ENCODE results near the gene C2CD3.
"Not testable (repeated sequence)": the region's sequence is repeated elsewhere in the genome, so short reads cannot be mapped to it uniquely, and the experiment has no call there.

The C2CD3 gene

DNA sequence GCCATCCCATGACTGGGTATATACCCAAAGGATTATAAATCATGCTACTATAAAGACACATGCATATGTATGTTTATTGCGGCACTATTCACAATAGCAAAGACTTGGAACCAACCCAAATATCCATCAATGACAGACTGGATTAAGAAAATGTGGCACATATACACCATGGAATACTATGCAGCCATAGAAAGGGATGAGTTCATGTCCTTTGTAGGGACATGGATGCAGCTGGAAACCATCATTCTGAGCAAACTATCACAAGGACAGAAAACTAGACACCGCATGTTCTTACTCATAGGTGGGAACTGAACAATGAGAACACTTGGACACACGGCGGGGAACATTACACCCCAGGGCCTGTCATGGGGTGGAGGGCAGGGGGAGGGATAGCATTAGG, 86.9 kb downstream of the C2CD3 start:
- DNase-seq (ENCODE audit: low read depth, low spot score) = not testable (repeated sequence)

DNA sequence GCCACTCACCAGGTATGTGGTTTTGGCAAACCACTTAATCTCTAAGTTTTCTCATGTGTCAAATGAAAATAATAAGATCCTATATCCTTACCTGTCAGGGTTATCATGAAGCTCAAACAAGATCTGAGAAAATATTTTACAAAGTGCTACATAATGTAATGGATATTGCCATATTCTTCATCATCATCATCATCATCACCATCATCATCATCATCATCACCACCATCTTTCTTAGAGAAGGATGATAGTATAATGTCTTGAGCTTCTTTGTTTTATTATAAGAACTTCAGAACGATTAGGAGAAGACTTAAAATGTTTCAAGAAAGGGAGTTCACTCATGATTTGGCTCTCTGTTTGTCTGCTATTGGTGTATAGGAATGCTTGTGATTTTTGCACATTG, 89.4 kb downstream of the C2CD3 start:
- DNase-seq (ENCODE audit: low read depth, low spot score) = no peak
- H3K4me3 ChIP-seq (ENCODE audit: low read length) = no peak overlapping the region

More for the DNA sequence above, 86.9 kb downstream of the C2CD3 start:
- not testable (repeated sequence) for H3K4me3 ChIP-seq (ENCODE audit: low read length)

DNA sequence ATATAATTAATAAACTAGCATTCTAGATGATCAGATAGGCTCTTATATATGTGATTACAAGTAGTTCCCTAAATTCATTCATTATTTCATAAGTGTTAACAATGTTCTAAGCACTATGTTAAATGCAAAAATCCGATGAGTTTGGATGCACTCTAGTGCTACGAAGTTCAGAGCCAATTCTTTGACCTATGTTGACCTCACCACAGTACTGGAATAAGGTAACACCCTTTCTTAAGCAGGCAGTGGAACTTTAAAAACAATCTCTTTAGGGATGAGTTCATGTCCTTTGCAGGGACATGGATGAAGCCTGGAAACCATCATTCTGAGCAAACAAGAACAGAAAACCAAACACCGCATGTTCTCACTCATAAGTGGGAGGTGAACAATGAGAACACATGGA, 93.6 kb downstream of the C2CD3 start:
- DNase-seq (ENCODE audit: low read depth, low spot score) = no peak
- no peak overlapping the region for H3K4me3 ChIP-seq (ENCODE audit: low read length)

DNA sequence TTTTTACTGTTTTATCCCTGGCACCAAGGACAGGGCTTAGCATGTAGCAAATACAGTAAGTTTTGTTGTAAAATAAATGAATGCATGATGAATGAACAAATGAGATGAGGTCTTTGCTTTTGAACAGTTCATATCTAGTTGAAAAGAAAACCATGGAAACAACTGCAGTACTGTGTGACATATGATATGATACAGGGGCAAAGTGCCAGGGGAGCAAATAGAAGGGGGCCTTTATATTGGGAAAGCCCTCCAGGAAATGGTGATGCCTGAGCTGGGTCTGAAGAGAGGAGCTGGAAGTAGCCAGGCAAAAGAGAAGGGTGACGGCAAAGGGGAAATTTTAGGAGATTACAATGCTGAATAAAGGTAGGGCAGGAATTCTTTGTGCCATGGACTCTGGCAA, 98.1 kb downstream of the C2CD3 start:
- no peak overlapping the region for H3K4me3 ChIP-seq (ENCODE audit: low read length)
- no peak for DNase-seq (ENCODE audit: low read depth, low spot score)

DNA sequence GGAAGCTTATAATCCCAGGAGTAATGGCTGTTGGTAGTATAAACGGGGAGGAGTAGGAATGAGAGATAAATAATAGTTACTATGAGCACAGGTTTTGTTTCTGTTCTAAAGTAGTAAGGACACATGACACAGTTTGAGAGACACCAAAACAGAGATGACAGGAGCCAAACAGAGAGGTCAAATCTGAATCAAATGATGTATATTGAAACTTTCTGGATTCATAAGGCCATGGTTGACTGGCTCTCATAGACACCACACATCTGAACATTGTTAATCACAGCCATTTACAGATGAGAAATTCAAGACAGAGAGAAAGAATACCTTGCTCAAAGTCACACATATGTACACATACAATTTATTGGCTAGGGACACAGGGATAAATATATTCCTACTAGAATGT, 98.5 kb downstream of the C2CD3 start:
- DNase-seq (ENCODE audit: low read depth, low spot score) = no peak
- H3K4me3 ChIP-seq (ENCODE audit: low read length) = no peak overlapping the region

DNA sequence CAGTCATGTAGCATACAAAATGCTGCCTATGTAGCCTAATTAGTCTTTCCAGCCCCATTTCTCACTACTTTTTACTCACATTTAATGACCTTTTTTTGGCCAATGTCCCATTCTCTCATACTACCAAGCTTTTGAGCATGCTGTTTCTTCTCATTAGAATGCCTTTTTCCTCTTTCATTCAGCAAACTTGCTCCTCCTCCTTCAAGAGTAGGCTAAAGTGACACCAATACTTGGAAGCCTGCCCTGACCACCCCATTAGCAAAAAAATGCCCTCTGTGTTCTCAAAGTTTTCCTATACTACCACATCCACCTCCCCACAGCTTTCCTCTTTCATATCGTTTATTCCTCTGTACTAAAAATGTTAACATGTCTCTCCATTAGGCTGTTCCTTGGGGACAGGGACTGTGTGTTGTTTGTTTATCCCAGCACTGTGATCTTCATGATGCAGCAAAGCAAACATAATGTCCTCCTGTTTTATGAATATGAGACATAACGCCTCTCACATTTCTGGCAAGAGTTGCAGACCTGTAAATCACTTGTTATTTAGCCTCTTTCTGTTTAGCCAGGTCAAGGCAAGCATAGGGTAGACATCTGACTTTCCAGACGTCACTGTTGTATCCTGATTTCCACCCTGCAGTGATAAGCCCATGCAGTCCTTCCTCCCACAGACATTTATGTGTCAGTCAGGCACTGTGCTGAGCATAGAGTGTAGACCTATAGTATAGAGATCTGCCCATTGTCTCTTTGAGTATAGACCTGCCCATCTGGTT, 99.9 kb downstream of the C2CD3 start:
- no peak for DNase-seq (ENCODE audit: low read depth, low spot score)

DNA sequence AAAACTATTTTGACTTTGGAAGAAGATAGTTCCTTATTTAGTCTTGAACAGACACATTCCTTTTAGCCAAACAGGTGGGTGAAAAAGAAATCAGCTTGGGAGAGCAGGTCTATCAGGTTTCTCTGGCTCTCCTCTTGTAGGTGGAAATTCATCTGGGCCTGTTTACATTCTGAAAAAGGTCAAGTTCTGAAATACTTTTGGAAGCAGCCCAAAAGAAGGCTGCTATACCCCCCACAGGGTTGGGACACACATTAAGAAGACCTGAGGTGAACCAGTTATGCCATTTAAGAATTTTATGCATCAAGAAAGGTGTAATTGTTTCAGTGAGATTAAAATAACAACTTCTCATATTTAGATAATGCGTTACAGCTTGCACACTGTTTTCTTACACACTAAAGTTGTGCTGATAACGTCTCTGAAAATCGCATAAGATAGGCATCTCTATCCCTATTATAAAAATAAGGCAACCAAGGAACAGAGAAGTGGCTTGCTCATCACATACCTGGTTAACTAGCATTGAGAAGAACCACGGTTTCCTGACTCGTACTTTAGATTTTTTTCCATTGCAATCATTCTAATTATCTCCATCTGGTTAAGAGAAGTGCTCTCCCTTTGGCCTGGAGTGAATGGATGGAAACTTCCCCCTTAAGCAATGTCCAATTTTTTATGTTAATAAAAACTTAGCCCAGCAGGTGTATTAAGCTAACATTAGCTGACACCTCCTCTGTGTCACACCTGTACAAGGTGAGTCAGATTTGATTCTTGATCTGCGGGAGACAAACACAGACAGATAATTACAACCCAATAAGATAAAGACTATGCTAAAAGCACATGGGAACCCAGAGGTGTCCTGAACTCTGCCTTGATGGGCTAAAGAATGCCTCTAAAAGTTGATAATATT, 101.4 kb downstream of the C2CD3 start:
- DNase-seq (ENCODE audit: low read depth, low spot score) = no peak
- no peak overlapping the region for H3K4me3 ChIP-seq (ENCODE audit: low read length)

More for the DNA sequence above, 99.9 kb downstream of the C2CD3 start:
- no peak overlapping the region for H3K4me3 ChIP-seq (ENCODE audit: low read length)

DNA sequence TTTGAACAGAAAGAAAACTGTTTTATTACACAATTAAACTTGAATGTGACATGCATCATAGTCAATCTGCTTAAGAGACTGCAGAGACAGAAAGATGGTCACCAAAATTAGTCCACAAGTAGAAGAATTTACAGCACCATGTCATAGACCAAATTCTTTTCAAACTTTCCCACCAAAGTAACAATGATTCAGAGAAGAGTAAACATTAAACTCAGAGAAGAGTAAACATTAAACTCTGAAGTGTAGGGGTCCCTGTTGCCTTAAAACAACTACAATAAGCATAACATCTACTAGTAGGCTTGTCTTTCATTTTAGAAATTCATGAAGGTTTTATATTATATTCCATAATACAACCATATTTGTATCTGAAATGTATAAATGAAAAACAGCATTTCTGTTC, 104.1 kb downstream of the C2CD3 start:
- DNase-seq (ENCODE audit: low read depth, low spot score); H3K4me3 ChIP-seq (ENCODE audit: low read length): not testable (repeated sequence)

DNA sequence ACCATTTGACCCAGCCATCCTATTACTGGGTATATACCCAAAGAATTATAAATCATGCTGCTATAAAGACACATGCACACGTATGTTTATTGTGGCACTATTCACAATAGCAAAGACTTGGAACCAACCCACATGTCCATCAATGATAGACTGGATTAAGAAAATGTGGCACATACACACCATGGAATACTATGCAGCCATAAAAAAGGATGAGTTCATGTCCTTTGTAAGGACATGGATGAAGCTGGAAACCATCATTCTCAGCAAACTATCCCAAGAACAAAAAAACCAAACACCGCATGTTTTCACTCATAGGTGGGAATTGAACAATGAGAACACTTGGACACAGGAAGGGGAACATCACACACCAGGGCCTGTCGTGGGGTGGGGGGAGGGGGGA, 105.3 kb downstream of the C2CD3 start:
- not testable (repeated sequence) for DNase-seq (ENCODE audit: low read depth, low spot score); H3K4me3 ChIP-seq (ENCODE audit: low read length)

DNA sequence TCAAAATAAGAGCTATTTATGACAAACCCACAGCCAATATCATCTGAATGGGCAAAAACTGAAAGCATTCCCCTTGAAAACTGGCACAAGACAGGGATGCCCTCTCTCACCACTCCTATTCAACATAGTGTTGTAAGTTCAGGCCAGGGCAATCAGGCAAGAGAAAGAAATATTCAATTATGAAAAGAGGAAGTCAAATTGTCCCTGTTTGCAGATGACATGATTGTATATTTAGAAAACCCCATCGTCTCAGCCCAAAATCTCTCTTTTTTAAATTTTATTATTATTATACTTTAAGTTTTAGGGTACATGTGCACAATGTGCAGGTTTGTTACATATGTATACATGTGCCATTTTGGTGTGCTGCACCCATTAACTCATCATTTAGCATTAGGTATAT, 107.2 kb downstream of the C2CD3 start:
- not testable (repeated sequence) for DNase-seq (ENCODE audit: low read depth, low spot score); H3K4me3 ChIP-seq (ENCODE audit: low read length)

DNA sequence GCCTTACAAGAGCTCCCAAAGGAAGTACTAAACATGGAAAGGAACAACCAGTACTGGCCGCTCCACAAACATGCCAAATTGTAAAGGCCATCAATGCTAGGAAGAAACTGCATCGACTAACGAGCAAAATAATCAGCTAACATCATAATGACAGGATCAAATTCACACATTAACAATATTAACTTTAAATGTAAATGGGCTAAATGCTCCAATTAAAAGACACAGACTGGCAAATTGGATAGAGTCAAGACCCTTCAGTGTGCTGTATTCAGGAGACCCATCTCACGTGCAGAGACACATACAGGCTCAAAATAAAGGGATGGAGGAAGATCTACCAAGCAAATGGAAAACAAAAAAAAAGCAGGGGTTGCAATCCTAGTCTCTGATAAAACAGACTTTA, 109.2 kb downstream of the C2CD3 start:
- not testable (repeated sequence) for H3K4me3 ChIP-seq (ENCODE audit: low read length); DNase-seq (ENCODE audit: low read depth, low spot score)

DNA sequence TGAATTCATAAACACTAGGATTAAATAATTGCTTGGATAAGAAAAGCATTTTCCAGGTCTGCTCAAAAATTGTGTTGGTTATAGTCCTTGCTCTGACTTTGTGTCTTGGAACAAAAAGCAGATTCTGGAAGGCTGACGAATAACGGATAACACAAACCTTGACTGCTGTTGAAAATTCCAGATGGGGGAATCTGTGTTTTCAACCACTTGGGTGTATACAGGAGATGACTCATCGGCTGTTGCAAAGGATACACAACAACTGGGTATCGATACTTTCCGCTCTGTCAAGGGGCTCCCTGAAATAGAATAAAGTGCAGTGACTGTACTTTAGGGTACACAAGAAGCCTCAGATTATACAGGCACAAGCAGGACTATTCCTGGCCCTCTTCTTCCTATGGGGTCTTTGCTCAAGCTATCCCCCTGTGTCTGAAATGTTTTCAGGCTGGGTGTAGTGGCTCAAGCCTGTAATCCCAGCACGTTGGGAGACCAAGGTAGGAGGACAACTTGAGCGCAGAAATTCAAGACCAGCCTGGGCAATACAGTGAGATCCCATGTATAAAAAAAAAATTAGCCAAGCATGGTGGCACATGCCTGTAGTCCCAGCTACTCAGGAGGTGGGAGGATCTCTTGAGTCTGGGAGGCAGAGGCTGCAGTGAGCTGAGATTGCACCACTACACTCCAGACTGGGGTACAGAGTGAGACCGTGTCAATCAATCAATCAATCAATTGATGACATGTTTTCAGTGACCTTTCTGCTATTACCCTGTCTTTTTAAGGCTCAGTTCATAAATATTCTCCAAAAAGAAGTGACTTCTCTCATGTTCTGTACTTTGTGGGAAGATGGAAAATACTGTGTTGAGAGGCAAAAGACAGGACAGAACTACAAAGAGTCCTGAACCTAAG, 113.3 kb downstream of the C2CD3 start:
- H3K4me3 ChIP-seq (ENCODE audit: low read length) = no peak overlapping the region
- no peak for DNase-seq (ENCODE audit: low read depth, low spot score)

DNA sequence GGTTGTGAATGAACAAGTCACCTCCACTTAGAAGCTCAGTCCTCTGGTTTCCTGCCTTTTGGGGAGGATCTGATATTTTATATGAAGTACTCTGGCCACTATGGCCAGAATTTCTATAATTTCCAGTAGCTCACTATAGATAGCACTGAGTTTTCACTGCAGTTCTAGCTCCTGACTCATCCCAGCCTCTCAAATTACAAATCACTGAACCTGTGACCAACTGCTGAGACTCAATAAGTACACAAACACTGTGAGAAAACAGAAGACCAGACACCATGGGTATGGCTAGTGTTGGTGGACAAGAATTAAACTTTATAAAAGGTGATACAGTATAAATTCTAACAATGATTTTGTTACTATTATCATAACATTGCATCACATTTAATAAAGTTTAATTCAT, 114.9 kb downstream of the C2CD3 start:
- H3K4me3 ChIP-seq (ENCODE audit: low read length) = no peak overlapping the region
- no peak for DNase-seq (ENCODE audit: low read depth, low spot score)

DNA sequence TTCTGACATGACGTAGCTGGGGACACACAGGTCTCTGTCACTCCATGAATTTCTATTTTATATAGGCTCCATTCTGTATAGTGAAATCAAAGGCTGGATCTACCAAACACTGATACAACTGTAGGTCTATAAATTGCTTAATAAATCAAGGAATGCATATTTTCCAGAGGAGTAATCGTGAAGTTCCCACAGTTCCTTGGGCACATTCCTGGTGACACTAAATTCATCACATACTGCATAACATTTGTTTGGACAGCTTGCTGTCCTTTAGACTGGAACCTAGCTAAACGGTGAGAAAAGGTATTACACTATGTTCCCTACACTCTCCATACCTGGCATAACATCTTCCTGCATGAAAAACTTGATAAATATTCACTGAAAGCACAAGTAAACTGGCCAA, 120.3 kb downstream of the C2CD3 start:
- no peak overlapping the region for H3K4me3 ChIP-seq (ENCODE audit: low read length)
- DNase-seq (ENCODE audit: low read depth, low spot score) = no peak

DNA sequence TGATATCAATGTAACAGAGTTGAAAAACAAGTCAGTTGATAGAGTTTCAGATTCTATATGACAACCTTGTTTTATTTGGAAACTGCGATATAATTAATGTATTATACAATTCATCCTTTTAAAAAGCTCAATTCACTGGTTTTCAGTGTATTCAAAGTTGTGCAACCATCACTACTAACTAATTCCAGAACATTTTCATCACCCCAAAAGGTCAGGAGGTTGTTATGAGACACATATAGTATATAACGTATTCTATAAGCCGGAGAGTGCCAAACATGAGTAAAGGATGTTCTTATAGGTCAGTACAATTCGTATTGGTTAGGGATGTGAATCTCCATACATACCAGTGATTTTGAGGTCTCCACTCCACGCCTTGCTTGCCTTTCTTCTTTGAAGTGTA, 121.8 kb downstream of the C2CD3 start:
- H3K4me3 ChIP-seq (ENCODE audit: low read length) = no peak overlapping the region
- DNase-seq (ENCODE audit: low read depth, low spot score) = no peak

DNA sequence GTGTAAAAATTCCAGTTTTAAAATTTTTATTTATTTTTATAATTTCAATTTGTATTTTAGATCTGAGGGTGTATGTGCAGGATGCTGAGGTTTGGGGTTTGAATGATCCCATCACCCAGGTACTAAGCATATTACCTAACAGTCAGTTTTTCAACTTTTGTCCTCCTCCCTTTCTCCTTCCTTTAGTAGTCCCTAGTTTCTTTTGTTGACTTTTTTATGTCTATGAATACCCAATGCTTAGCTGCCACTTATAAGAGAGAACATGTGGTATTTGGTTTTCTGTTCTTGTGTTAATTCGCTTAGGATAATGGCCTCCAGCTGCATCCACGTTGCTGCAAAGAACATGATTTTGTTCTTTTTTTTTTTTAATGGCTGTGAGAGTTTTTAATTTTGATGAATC, 126.3 kb downstream of the C2CD3 start:
- DNase-seq (ENCODE audit: low read depth, low spot score) = no peak

DNA sequence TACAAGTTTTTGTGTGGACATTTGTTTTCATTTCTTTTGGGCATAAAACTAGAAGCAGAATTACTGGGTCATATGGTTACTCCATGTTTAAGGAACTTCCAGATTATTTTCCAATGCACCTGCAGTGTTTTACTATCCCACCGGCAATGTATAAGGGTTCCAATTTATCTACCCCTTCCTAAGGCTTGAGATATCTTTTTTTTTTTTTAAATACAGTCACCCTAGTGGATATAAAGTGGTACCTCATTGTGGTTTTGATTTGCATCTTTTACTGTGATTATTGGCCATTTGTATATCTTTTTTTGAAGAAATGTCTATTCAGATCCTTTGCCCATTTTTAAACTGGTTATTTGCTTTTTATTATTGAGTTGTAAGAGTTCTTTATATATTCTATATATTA, 127.4 kb downstream of the C2CD3 start:
- no peak overlapping the region for H3K4me3 ChIP-seq (ENCODE audit: low read length)
- DNase-seq (ENCODE audit: low read depth, low spot score) = no peak

More for the DNA sequence above, 126.3 kb downstream of the C2CD3 start:
- no peak overlapping the region for H3K4me3 ChIP-seq (ENCODE audit: low read length)

DNA sequence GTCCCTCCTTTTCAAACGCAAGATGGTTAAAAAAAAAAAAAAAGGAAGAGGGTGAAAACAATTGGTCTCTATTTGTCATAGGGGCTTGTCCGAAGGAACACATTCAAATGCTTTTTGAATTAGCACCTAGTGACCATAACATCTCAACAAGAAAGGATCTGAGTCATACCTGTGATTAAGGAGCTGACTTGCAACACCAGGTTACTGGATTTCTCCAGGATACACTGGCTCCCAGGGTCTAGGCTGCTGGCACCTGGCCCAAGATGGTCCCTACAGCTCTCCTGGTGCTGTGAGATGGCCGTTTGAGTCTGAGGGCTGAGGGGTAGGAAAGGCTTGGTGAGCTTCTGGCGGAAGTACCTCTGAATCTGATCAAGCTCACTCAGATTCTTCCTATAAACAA, 133.5 kb downstream of the C2CD3 start:
- DNase-seq (ENCODE audit: low read depth, low spot score) = no peak
- no peak overlapping the region for H3K4me3 ChIP-seq (ENCODE audit: low read length)

DNA sequence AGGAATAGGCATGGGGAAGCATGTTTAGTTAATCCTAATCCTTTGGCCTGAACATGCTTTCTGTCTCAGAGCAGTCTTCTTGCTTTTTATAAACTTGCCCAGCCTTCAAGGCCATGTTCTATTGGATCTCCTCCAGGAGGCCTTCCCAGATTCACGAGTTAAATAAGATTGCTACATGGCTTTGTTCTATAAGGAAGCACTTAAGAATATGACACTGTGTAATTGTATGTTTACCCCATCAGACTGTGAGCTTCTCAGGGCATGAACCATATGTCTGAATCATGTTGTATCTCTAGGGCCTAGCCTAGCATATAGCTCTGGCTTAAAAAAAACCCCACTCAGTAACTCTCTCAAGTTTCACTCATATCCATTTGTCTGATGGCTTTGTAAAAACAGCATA, 135.5 kb downstream of the C2CD3 start:
- no peak overlapping the region for H3K4me3 ChIP-seq (ENCODE audit: low read length)
- DNase-seq (ENCODE audit: low read depth, low spot score) = no peak
